Measurements from ENCODE around the gene STARD3NL. TPM values are rescaled to one million over a fixed set of nuclear protein-coding genes. Genes with fewer than 3 reads are reported as not detected.

Gene STARD3NL
- polyA plus RNA-seq, 1 donor (not counting 4 experiments of a cell fraction or from before 2014, with no cell fraction given) = 45.1 TPM

DNA sequence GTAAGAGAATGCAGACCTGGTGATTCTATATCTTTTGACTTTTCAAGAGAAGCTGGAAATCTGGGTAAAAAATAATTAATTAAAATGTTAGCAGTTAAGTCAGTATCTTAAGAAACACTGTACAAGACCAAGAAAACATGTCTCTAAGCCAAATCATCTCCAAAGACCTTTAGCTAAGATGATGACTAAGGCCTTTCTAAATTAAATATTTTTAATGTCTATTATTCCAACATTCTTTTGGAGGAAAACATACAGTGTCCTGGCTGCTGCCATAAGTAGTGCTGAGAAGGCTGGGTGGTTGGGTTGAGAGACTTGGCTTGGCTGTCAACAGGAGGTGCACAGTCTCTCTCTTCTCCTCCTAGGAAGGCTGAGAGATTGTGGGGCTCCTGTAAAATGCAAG is 20.3 kb downstream of the STARD3NL start:
- peaks cover 7% of the 10 kb centered on the region for H3K4me1 ChIP-seq (ENCODE audit: control insufficient read depth, extremely low read depth, insufficient read depth, low read length)
- no peak overlapping the region for H3K4me3 ChIP-seq (ENCODE audit: control insufficient read depth in 2 of 3, extremely low read depth in 1 of 3, insufficient read depth in 2 of 3, low read depth in 1 of 3, low read length in 3 of 3)
- TF ChIP-seq EZH2 (IDR thresholded peaks at IDR 0.05; ENCODE audit: low read length) = no peak
- TF ChIP-seq, protein P1, sequence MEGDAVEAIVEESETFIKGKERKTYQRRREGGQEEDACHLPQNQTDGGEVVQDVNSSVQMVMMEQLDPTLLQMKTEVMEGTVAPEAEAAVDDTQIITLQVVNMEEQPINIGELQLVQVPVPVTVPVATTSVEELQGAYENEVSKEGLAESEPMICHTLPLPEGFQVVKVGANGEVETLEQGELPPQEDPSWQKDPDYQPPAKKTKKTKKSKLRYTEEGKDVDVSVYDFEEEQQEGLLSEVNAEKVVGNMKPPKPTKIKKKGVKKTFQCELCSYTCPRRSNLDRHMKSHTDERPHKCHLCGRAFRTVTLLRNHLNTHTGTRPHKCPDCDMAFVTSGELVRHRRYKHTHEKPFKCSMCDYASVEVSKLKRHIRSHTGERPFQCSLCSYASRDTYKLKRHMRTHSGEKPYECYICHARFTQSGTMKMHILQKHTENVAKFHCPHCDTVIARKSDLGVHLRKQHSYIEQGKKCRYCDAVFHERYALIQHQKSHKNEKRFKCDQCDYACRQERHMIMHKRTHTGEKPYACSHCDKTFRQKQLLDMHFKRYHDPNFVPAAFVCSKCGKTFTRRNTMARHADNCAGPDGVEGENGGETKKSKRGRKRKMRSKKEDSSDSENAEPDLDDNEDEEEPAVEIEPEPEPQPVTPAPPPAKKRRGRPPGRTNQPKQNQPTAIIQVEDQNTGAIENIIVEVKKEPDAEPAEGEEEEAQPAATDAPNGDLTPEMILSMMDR (optimal IDR thresholded peaks at IDR 0.05 in 1 of 3, IDR thresholded peaks at IDR 0.05 in 1 of 3, conservative IDR thresholded peaks at IDR 0.05 in 1 of 3; ENCODE audit: extremely low read depth in 1 of 3, insufficient read depth in 2 of 3, low read length in 3 of 3) = no peak
- no peak overlapping the region for H3K27ac ChIP-seq (ENCODE audit: control insufficient read depth, insufficient read depth, low read length)
- H2AFZ ChIP-seq (ENCODE audit: control insufficient read depth, low read length) = no peak overlapping the region
- no peak overlapping the region for H3K4me2 ChIP-seq (ENCODE audit: control insufficient read depth, extremely low read depth, insufficient read depth, low read depth, low read length)
- peaks cover 46% of the 10 kb centered on the region for H3K79me2 ChIP-seq (ENCODE audit: control insufficient read depth, insufficient read depth, low read length)
- no peaks in the 10 kb centered on the region for H3K9me1 ChIP-seq (ENCODE audit: control insufficient read depth, extremely low read depth, insufficient read depth, low read length)
- no peaks in the 10 kb centered on the region for H3K36me3 ChIP-seq (ENCODE audit: control insufficient read depth in 2 of 2, extremely low read depth in 1 of 2, insufficient read depth in 2 of 2, low read length in 2 of 2)
- dilution Hi-C loops (cut with MboI; ENCODE audit: extremely low pct_ligation_motif_present, low sequenced_read_pairs) = no loop called here
- H3K9me3 ChIP-seq (ENCODE audit: control insufficient read depth, low read depth, low read length) = no peaks in the 10 kb centered on the region
- no peak overlapping the region for H3K9ac ChIP-seq (ENCODE audit: control insufficient read depth, extremely low read depth, insufficient read depth, low read length)
- H4K20me1 ChIP-seq (ENCODE audit: control insufficient read depth, extremely low read depth, insufficient read depth, low read length) = peaks cover 3% of the 10 kb centered on the region
- no peak for DNase-seq (ENCODE audit: low read depth, low spot score)
- no peak for FAIRE-seq
- no peaks in the 10 kb centered on the region for H3K27me3 ChIP-seq (ENCODE audit: control insufficient read depth, extremely low read depth, insufficient read depth, low read length)

DNA sequence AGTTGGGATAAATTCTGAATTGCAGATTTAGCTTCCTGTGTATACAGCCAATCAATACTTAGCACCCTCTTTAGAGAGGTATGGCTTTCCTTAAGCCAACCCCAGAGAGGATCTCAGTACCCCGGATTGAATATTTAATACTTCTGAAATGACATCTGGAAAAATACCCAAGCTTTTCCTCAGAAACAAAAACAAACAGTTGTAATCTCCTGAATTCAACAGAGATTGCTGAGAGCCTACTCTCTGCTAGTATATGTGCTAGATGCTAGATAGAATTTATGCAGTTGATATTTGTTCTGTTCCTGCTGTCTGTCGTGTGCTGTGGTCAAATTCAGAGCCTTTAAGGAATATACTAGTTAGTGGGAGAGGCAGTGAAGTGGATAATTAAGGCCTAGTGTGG is 21.1 kb downstream of the STARD3NL start:
- H4K20me1 ChIP-seq (ENCODE audit: control insufficient read depth, extremely low read depth, insufficient read depth, low read length) = peaks cover 3% of the 10 kb centered on the region
- peaks cover 42% of the 10 kb centered on the region for H3K79me2 ChIP-seq (ENCODE audit: control insufficient read depth, insufficient read depth, low read length)
- no peak for DNase-seq (ENCODE audit: low read depth, low spot score)
- H3K4me3 ChIP-seq (ENCODE audit: control insufficient read depth in 2 of 3, extremely low read depth in 1 of 3, insufficient read depth in 2 of 3, low read depth in 1 of 3, low read length in 3 of 3) = no peak overlapping the region
- H3K4me2 ChIP-seq (ENCODE audit: control insufficient read depth, extremely low read depth, insufficient read depth, low read depth, low read length) = no peak overlapping the region
- no peak for FAIRE-seq
- no peak overlapping the region for H2AFZ ChIP-seq (ENCODE audit: control insufficient read depth, low read length)
- H3K9me3 ChIP-seq (ENCODE audit: control insufficient read depth, low read depth, low read length) = no peaks in the 10 kb centered on the region
- no peak overlapping the region for H3K9ac ChIP-seq (ENCODE audit: control insufficient read depth, extremely low read depth, insufficient read depth, low read length)
- TF ChIP-seq EZH2 (IDR thresholded peaks at IDR 0.05; ENCODE audit: low read length) = no peak
- TF ChIP-seq, protein P1 (optimal IDR thresholded peaks at IDR 0.05 in 1 of 3, IDR thresholded peaks at IDR 0.05 in 1 of 3, conservative IDR thresholded peaks at IDR 0.05 in 1 of 3; ENCODE audit: extremely low read depth in 1 of 3, insufficient read depth in 2 of 3, low read length in 3 of 3) = no peak
- dilution Hi-C loops (cut with MboI; ENCODE audit: extremely low pct_ligation_motif_present, low sequenced_read_pairs) = no loop called here
- no peaks in the 10 kb centered on the region for H3K27me3 ChIP-seq (ENCODE audit: control insufficient read depth, extremely low read depth, insufficient read depth, low read length)
- H3K36me3 ChIP-seq (ENCODE audit: control insufficient read depth in 2 of 2, extremely low read depth in 1 of 2, insufficient read depth in 2 of 2, low read length in 2 of 2) = no peaks in the 10 kb centered on the region
- H3K27ac ChIP-seq (ENCODE audit: control insufficient read depth, insufficient read depth, low read length) = no peak overlapping the region
- H3K4me1 ChIP-seq (ENCODE audit: control insufficient read depth, extremely low read depth, insufficient read depth, low read length) = peaks cover 7% of the 10 kb centered on the region
- H3K9me1 ChIP-seq (ENCODE audit: control insufficient read depth, extremely low read depth, insufficient read depth, low read length) = no peaks in the 10 kb centered on the region

All from keratinocyte (primary cell).